Measurements from ENCODE around the gene OXER1.

OXER1 gene

GRCh38 chr2:42768706-42769256 is 4.8 kb upstream of the OXER1 start:
- H4K20me1 ChIP-seq (ENCODE audit: insufficient read depth, low read length): no peaks in the 10 kb centered on the region
- H3K27me3 ChIP-seq (ENCODE audit: low read depth, low read length): no peaks in the 10 kb centered on the region
- no peaks in the 10 kb centered on the region for H3K36me3 ChIP-seq (replicated peaks; ENCODE audit: low read depth, low read length)
- no peak overlapping the region for H3K4me2 ChIP-seq (ENCODE audit: low read length)
- no peak overlapping the region for H3K4me3 ChIP-seq (ENCODE audit: low read length)
- H3K4me1 ChIP-seq (ENCODE audit: low read length): peaks cover 3% of the 10 kb centered on the region
- H3K9me3 ChIP-seq (ENCODE audit: insufficient read depth, low read length): no peaks in the 10 kb centered on the region
- no peak overlapping the region for H2AFZ ChIP-seq (ENCODE audit: low read depth, low read length)
- TF ChIP-seq EZH2phosphoT487 (IDR thresholded peaks at IDR 0.05; ENCODE audit: low read depth): no peak
- TF ChIP-seq CTCF (IDR thresholded peaks at IDR 0.05; ENCODE audit: low read depth, low read length): no peak
- H3K9ac ChIP-seq (ENCODE audit: low read length): no peak overlapping the region
- no peaks in the 10 kb centered on the region for H3K79me2 ChIP-seq (ENCODE audit: low read length)
- no peak overlapping the region for H3K27ac ChIP-seq (ENCODE audit: low read length)

GRCh38 chr2:42767899-42768705 is 4.2 kb upstream of the OXER1 start:
- Histone ChIP-seq H3K36me3 (replicated peaks; ENCODE audit: low read depth, low read length) (no peaks in the 10 kb centered on the region), H3K4me3 (ENCODE audit: low read length) (no peak overlapping the region), H3K9me3 (ENCODE audit: insufficient read depth, low read length) (no peaks in the 10 kb centered on the region), H3K9ac (ENCODE audit: low read length) (no peak overlapping the region), H3K27ac (ENCODE audit: low read length) (no peak overlapping the region), H4K20me1 (ENCODE audit: insufficient read depth, low read length) (no peaks in the 10 kb centered on the region), H3K4me1 (ENCODE audit: low read length) (peaks cover 3% of the 10 kb centered on the region), H3K27me3 (ENCODE audit: low read depth, low read length) (no peaks in the 10 kb centered on the region), H2AFZ (ENCODE audit: low read depth, low read length) (no peak overlapping the region), H3K4me2 (ENCODE audit: low read length) (no peak overlapping the region), H3K79me2 (ENCODE audit: low read length) (no peaks in the 10 kb centered on the region)
- TF ChIP-seq EZH2phosphoT487 (IDR thresholded peaks at IDR 0.05; ENCODE audit: low read depth) (no peak), CTCF (IDR thresholded peaks at IDR 0.05; ENCODE audit: low read depth, low read length) (no peak)

- Histone ChIP-seq H3K9me3 (ENCODE audit: insufficient read depth, low read length) (no peaks in the 10 kb centered on the region), H3K27ac (ENCODE audit: low read length) (no peak overlapping the region), H3K27me3 (ENCODE audit: low read depth, low read length) (no peaks in the 10 kb centered on the region), H3K4me2 (ENCODE audit: low read length) (no peak overlapping the region), H3K4me3 (ENCODE audit: low read length) (no peak overlapping the region), H4K20me1 (ENCODE audit: insufficient read depth, low read length) (no peaks in the 10 kb centered on the region), H3K9ac (ENCODE audit: low read length) (no peak overlapping the region), H2AFZ (ENCODE audit: low read depth, low read length) (no peak overlapping the region), H3K4me1 (ENCODE audit: low read length) (peaks cover 3% of the 10 kb centered on the region), H3K79me2 (ENCODE audit: low read length) (no peaks in the 10 kb centered on the region), H3K36me3 (replicated peaks; ENCODE audit: low read depth, low read length) (no peaks in the 10 kb centered on the region)
- TF ChIP-seq CTCF (IDR thresholded peaks at IDR 0.05; ENCODE audit: low read depth, low read length): no peak
- no peak for TF ChIP-seq EZH2phosphoT487 (IDR thresholded peaks at IDR 0.05; ENCODE audit: low read depth)
Observed at GRCh38 chr2:42767080-42767898, 3.4 kb upstream of the OXER1 start.

GRCh38 chr2:42765686-42766085 is 1.8 kb upstream of the OXER1 start:
- Histone ChIP-seq H4K20me1 (ENCODE audit: insufficient read depth, low read length) (no peaks in the 10 kb centered on the region), H3K9me3 (ENCODE audit: insufficient read depth, low read length) (no peaks in the 10 kb centered on the region), H3K27me3 (ENCODE audit: low read depth, low read length) (no peaks in the 10 kb centered on the region), H3K9ac (ENCODE audit: low read length) (no peak overlapping the region), H3K4me3 (ENCODE audit: low read length) (no peak overlapping the region), H3K4me1 (ENCODE audit: low read length) (peaks cover 3% of the 10 kb centered on the region), H3K36me3 (replicated peaks; ENCODE audit: low read depth, low read length) (no peaks in the 10 kb centered on the region), H3K79me2 (ENCODE audit: low read length) (no peaks in the 10 kb centered on the region), H2AFZ (ENCODE audit: low read depth, low read length) (no peak overlapping the region), H3K4me2 (ENCODE audit: low read length) (no peak overlapping the region), H3K27ac (ENCODE audit: low read length) (no peak overlapping the region)
- TF ChIP-seq EZH2phosphoT487 (IDR thresholded peaks at IDR 0.05; ENCODE audit: low read depth) (no peak), CTCF (IDR thresholded peaks at IDR 0.05; ENCODE audit: low read depth, low read length) (no peak)

Data from OCI-LY3 (cell line).